SK-N-MC (cell line): Measurements from ENCODE around the gene ST13.
"Not testable (repeated sequence)": the region's sequence is repeated elsewhere in the genome, so short reads cannot be mapped to it uniquely, and the experiment has no call there.

ENCODE experiments used
- DNase-seq: peaks from one replicate; pipeline ENCODE4 v3.0.0-alpha.2; 2011; ENCODE audit warnings: low read depth, low spot score
- H3K27ac ChIP-seq: fragments of 200-600 bp; sonication (generic); 2 replicates; pipeline ENCODE4 v1.5.1; 2016; ENCODE audit warnings: mixed run types
- H3K36me3 ChIP-seq: fragments of 200-600 bp; sonication (generic); 2 replicates; pipeline ENCODE4 v1.6.1; 2017; ENCODE audit warnings: antibody characterized with exemption, low read length, mixed read lengths; ENCODE audit not compliant: insufficient read depth
- H3K4me3 ChIP-seq: fragments of 200-600 bp; sonication (generic); 2 replicates; pipeline ENCODE4 v1.5.1; 2016
- H3K9ac ChIP-seq: fragments of 200-600 bp; sonication (generic); 2 replicates; pipeline ENCODE4 v1.8.0; 2017; ENCODE audit warnings: mixed run types, mixed read lengths; ENCODE audit not compliant: insufficient read length
- H3K9me3 ChIP-seq: fragments of 200-600 bp; sonication (generic); 2 replicates; pipeline ENCODE4 v1.6.1; 2017; ENCODE audit warnings: low read depth, mild to moderate bottlenecking, antibody characterized with exemption, low read length, moderate library complexity, mixed read lengths
- EZH2 ChIP-seq: fragments of 200-600 bp; sonication (generic); IDR thresholded peaks from one replicate; pipeline ENCODE4 v1.6.1; 2017; ENCODE audit warnings: antibody characterized with exemption
- FOXP2 ChIP-seq: optimal IDR thresholded peaks from 2 replicates; pipeline ENCODE3; 2011; ENCODE audit warnings: mild to moderate bottlenecking, moderate library complexity; ENCODE audit not compliant: insufficient read depth; ENCODE audit errors: extremely low read length, control extremely low read depth
- POLR2AphosphoS5 ChIP-seq: IDR thresholded peaks from 2 replicates; pipeline ENCODE4 v1.6.1; 2012; ENCODE audit warnings: mild to moderate bottlenecking, low read depth, low read length, borderline replicate concordance

ST13 gene

GRCh38 chr22:40826984-40827741, 29.3 kb downstream of the ST13 start:
- Histone ChIP-seq H3K4me3 (no peak overlapping the region; the same call in 1 of the 2 replicates), H3K9ac (no peak overlapping the region), H3K9me3 (no peaks in the 10 kb centered on the region), H3K27ac (peak overlapping the region; percentile 60; the same call in 1 of the 2 replicates), H3K36me3 (peaks cover 81% of the 10 kb centered on the region)
- DNase-seq, result no peak
- no peak for TF ChIP-seq EZH2
- no peak for TF ChIP-seq FOXP2
- no peak for TF ChIP-seq POLR2AphosphoS5

- not testable (repeated sequence) for DNase-seq, H3K9me3 ChIP-seq, H3K9ac ChIP-seq, H3K27ac ChIP-seq, H3K4me3 ChIP-seq
- peaks cover 73% of the 10 kb centered on the region for H3K36me3 ChIP-seq
Measured at GRCh38 chr22:40826292-40826691, 30.1 kb downstream of the ST13 start.

GRCh38 chr22:40823426-40823825, 33.0 kb downstream of the ST13 start:
- Histone ChIP-seq H3K9me3 (no peaks in the 10 kb centered on the region), H3K27ac (peak overlapping the region; percentile 69; the same call in 1 of the 2 replicates), H3K36me3 (peaks cover 53% of the 10 kb centered on the region), H3K9ac (no peak overlapping the region), H3K4me3 (no peak overlapping the region)
- TF ChIP-seq POLR2AphosphoS5 (no peak), EZH2 (no peak), FOXP2 (no peak)
- no peak for DNase-seq

GRCh38 chr22:40819599-40820140, 36.8 kb downstream of the ST13 start:
- peak overlapping the region; percentile 55; the same call in 1 of the 2 replicates for H3K27ac ChIP-seq
- peak overlapping the region; percentile 74 for H3K9ac ChIP-seq
- H3K9me3 ChIP-seq, result no peaks in the 10 kb centered on the region

GRCh38 chr22:40818747-40819598, 37.5 kb downstream of the ST13 start, which contains the start of gene SLC25A17:
SLC25A17 (minus strand) TSS chr22:40819346; CDS start chr22:40819248, 98 bp downstream.
- no peaks in the 10 kb centered on the region for H3K9me3 ChIP-seq
- TF ChIP-seq POLR2AphosphoS5 (peak; percentile 80), FOXP2 (no peak)
- peaks cover 20% of the 10 kb centered on the region for H3K36me3 ChIP-seq
- H3K4me3 ChIP-seq, result peak within 1 kb of the TSS; percentile 100
- DNase-seq, result no peak
- H3K27ac ChIP-seq, result peak within 1 kb of the TSS; percentile 73
- peak within 1 kb of the TSS; percentile 95 for H3K9ac ChIP-seq

More at GRCh38 chr22:40819599-40820140, 36.8 kb downstream of the ST13 start:
- DNase-seq, result no peak
- Histone ChIP-seq H3K36me3 (peaks cover 27% of the 10 kb centered on the region), H3K4me3 (peak overlapping the region; percentile 100)
- no peak for TF ChIP-seq FOXP2
- no peak for TF ChIP-seq EZH2
- no peak for TF ChIP-seq POLR2AphosphoS5

- peak overlapping the region; percentile 95 for H3K9ac ChIP-seq
- no peak for TF ChIP-seq EZH2
- no peak for TF ChIP-seq POLR2AphosphoS5
- TF ChIP-seq FOXP2, result no peak
- peak overlapping the region; percentile 100 for H3K4me3 ChIP-seq
- H3K9me3 ChIP-seq, result no peaks in the 10 kb centered on the region
- H3K36me3 ChIP-seq, result peaks cover 16% of the 10 kb centered on the region
- no peak overlapping the region for H3K27ac ChIP-seq
- DNase-seq, result no peak
Measured at GRCh38 chr22:40818192-40818746, 38.2 kb downstream of the ST13 start.

GRCh38 chr22:40817737-40818136, 38.7 kb downstream of the ST13 start:
- H3K27ac ChIP-seq, result no peak overlapping the region
- peak overlapping the region; percentile 95 for H3K9ac ChIP-seq
- TF ChIP-seq FOXP2 (no peak), POLR2AphosphoS5 (no peak), EZH2 (no peak)
- H3K4me3 ChIP-seq, result peak overlapping the region; percentile 100
- H3K9me3 ChIP-seq, result no peaks in the 10 kb centered on the region
- no peak for DNase-seq
- peaks cover 11% of the 10 kb centered on the region for H3K36me3 ChIP-seq

- peaks cover 8% of the 10 kb centered on the region for H3K36me3 ChIP-seq
Measured at GRCh38 chr22:40813912-40814315, 42.5 kb downstream of the ST13 start.

More at GRCh38 chr22:40813912-40814315, 42.5 kb downstream of the ST13 start:
- no peak overlapping the region for H3K9ac ChIP-seq
- TF ChIP-seq EZH2 (no peak), POLR2AphosphoS5 (no peak), FOXP2 (no peak)
- H3K9me3 ChIP-seq, result no peaks in the 10 kb centered on the region
- no peak overlapping the region for H3K4me3 ChIP-seq
- H3K27ac ChIP-seq, result no peak overlapping the region
- no peak for DNase-seq
